CD4-positive, alpha-beta T cell treated with Interleukin-2 at 100 ng/mL for 4 hours (primary cell): ENCODE data around the gene PDE11A.
A peak's percentile ranks its signal among the peaks of the same experiment; 100 is the strongest.

Experiments
- DNase-seq: peaks from one replicate; pipeline ENCODE4 v3.0.0-alpha.2; 2020; ENCODE audit warnings: low spot score

The PDE11A gene

GRCh38 chr2:177923323-177923722 lies 149.3 kb downstream of the PDE11A start:
- no peak for DNase-seq

DNA sequence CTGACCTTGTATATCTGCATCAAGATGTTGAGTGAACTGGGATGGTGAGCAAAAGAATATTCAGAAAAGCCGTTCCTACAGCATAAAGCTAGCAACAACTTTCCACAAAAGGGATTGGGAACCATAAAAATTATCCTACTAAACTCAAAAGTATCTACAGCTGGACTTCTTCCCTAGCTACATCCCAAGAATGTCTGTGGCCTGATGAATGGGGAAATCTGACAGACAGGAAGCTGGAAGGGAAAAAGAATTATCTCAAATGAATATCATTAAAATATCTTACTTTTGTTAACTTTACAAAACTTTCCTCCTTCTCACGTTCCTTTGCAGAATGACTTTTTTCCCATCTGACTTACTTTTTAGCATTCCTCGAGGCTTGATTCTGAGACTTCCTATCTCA lies 150.9 kb downstream of the PDE11A start:
- no peak for DNase-seq

DNA sequence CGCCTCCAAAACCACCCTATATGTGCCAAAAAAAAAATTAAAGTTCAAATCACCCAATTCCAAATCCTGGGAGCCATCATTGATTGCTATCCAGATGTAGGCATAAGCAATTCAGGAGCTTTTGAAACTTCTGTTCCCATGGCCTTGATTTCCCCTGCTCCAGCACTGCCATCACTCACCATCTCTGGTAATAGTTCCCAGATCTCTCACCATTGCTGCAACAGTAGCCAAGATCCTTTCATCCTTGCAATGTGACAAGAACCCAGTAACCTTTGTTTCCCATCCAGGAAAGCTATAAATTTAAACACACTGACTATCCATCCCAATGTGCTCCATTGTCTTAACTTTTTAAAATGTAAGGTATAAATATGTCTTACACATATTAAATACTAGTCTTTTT lies 155.4 kb downstream of the PDE11A start:
- no peak for DNase-seq

DNA sequence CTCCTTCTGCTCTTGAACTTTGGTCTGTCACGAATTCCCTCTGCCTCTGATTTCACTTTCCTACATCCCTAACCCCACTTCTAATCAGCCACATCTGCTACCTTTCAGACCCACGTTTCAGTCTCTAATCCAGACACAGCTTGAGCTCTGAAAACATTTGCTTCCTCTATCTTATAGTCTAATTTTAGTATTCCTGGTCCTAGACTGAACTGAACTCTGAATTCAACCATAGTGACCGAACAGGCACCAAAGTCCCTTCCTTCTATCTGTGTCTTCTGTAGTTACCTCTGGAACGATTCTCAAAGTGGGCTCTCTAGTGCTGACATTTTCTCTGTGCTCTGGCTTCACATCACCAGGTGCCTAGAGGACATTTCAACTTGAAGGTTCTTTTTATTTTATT lies 156.2 kb downstream of the PDE11A start:
- no peak for DNase-seq

DNA sequence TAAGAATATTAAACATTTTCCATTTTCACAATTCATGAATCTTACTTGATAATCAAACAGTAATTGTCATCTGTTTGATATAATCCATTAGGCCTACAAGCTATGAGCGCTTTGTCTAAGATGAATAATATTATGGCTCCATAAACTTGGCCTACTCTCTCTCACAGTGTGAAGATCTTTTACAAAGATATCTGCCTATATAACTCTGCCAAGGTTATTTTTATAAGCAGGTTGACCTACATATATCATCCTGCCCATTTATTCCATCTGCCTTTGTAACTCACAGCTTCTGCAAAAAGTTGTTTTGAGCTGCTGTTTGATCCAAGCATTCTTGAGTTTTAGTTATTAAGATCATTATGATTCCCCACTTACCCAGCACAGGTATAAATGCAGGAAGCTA lies 158.3 kb downstream of the PDE11A start:
- DNase-seq: no peak

DNA sequence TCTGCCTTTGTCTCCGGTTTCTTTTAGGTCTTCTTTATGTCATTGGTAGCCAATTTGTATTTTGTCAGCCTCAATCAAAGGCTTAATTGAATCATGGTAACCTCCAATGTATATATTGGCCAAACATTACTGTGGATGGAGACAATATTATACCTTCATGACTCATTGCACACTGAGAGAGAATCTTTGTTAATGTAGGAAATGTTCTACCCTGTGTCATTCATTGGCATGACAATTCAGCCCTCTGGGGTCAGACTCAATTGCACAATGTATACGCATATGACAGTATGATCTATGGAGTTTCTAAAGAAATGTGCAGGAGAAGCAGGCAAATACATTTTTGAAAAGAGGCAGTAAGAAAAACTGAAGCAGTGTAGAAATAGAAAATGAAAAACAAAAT lies 162.6 kb downstream of the PDE11A start:
- DNase-seq: no peak

GRCh38 chr2:177908824-177909223 lies 163.8 kb downstream of the PDE11A start:
- no peak for DNase-seq

- no peak for DNase-seq
Measured at GRCh38 chr2:177908182-177908581, 164.4 kb downstream of the PDE11A start.

DNA sequence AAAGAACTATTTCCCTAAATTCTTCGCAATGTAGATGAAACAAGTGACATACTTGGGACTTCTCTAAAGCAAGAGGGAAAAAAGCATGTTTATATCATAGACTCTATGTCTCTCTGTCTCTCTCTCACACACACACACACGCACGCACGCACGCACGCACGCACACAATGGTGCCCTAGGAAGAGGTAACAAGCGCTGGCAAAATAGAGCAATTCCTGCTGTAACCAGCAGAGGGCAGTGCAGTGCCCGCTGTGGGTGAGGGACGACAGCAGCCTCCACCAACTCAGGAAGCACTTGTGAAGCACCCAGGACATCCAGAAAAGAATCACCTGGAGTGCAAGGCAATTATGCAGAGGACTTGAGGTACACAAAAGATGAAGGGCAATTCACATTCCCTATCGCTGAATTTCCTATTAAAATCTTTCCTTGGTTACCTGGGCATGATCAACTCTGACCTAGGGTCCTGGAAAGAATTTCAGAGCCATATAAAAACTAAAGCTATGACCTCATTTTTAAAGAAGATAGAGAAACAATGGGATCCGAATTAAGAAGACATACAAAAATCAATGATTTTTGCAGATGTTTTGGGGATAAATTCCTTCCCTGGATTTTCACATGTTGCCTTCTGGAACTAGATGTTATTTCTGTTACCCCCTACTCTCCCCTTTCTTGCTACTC lies 166.4 kb downstream of the PDE11A start:
- peak; percentile 53 for DNase-seq

DNA sequence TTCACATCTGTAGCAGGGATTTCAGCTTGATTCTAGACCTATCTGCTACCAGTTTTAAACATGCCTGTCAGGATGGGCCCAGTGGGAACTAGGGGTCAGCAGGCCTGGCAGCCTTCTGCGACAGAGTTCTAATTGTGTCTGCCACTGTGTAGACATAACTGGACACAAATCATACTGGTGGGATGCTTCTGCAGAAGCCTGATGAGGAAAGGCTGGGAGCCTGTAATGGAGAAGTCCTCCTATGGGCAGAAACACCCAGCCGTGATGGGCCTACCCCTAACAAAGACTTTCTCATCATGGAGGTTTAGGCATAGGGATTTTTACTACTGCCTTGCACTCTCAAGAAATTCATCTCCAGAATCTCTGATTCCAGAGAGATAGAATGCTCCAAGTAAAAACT lies 166.9 kb downstream of the PDE11A start:
- no peak for DNase-seq

DNA sequence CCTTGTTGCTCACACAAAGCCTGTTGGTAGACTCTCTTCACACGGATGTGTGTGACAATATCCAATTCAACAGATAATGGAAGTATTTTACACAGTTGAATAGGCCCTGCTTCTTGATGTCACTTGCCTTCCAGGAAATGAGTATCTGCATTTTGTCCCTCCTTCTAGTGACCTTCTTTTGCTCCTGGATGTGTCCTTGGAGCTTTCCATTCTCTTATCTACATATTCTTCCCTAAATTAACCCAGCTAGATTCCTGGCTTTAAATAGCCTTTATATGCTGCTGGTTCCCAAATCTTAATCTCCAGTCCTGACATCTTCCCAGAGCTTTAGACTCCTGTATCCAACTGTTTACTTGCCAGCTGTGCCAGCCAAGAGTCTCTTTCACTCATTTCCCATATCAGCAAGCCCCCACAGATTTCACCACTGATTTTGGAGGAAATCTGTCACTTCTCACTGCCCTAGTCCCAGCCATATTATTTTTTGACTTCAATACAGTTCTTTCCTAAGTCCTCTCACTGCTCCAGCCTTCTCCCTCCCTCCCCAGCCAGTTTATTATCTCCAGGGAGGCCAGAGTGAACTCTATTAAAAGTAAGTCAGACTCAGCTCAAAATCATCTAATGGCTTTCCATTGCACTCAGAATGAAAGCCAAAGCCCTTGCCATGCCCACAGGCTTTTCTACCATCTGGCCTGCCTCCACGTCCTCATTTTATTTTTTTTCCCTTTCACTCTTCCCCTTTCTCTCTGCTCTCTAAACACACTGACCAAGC lies 170.0 kb downstream of the PDE11A start:
- no peak for DNase-seq

DNA sequence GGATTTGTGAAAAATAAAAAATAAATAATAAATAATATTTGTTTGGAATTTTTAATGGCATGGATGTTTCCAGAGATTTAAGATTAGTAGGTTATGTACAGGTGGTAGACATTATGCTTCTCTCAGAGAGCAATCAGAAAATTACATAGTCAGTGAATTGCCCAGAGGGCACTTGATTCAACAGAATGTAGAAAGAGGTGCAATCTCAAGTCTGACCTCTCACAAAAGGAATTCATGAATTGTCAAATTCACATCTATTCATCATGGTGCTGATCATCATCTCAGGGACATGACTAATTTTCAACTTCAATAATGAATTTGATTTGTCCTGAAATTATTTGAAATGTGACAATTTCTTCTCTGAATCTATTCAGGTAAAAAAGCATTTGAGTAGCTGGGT lies 172.5 kb downstream of the PDE11A start:
- DNase-seq: no peak

DNA sequence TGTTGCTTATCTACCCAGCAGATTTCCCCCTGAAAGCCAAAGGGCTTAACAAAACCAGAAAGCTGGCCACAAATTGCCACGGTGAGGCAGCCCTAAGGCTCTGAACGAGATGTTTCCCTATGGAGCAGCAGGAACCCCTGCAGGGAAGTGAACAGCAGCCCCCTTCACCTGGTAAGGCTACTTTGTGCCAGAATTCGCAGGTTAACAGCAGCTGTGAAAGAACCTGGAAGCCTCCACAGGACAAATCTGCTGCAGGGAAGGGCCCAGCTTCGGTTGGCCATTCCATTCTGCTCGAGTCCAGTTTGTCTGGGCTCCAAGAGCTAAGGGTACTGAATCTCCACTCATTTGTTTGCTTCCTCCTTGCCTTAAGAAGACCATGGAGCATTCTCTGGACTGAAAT lies 175.3 kb downstream of the PDE11A start:
- DNase-seq: no peak

DNA sequence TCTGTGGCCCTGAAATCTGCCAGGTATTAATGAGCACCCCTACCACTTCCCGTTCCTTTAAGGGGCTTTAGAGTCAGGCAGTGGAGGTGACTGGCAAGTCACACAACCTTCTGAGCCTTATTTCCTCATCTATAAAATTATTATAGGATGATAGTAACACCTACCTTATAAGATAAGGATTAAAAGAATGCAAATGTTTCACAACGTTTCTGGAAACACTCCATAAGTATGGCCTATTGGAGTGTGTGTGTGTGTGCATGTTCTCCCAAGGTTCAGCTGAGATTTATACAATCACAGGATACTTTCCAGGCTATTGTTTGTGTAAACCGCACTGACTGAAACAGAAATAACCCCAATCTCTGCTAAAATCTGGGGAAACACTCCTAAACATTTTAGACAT lies 176.0 kb downstream of the PDE11A start:
- DNase-seq: no peak

DNA sequence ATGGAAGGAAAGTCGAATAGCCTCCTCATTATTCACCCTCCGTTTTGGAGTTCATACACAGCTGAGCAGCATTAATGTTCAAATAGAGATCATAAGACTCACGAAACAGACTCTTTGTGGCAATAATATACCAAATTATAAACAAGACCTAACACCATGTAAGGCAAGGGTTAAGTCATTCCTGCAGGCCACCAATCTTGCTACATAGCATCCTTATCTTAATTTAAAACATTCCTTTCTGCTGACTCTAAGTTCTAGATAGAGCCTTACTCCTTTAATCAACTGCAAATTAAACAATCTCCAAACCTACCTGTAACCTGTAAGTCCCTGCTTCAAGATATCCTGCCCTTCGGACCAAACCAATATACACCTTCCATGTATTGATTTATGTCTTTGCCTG lies 178.0 kb downstream of the PDE11A start:
- DNase-seq: no peak

GRCh38 chr2:177893880-177894279 lies 178.7 kb downstream of the PDE11A start:
- no peak for DNase-seq

GRCh38 chr2:177891533-177891932 lies 181.0 kb downstream of the PDE11A start:
- no peak for DNase-seq

DNA sequence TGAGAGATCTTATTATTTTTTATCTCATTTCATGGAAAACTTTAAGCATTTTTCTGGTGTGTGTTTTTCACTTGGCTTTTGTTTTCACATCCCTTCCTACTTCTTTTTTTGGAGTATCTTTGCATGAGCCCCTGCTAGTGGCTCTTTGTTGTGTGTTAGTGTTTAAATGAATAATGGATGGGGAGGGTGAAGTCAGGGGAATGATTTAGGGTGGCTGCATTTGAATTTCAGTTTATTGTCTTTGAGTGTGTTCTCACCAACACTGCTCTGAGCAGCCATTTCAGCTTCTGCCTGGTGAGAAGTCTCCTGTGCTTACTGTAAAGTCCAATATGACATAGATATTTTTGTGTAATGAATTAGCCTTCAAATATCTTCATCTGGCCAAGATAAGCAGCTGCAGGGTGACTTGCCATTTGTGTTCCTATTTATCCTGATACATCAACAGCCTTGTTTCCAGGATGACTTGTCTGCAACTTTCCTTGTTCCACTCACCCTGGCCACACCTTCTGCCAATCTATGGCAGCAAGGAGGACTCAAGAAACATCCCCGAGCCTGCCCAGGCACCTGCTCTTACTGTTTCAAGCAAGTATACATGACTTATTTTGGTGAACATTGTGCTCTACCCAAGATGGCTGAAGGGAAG lies 182.6 kb downstream of the PDE11A start:
- no peak for DNase-seq

DNA sequence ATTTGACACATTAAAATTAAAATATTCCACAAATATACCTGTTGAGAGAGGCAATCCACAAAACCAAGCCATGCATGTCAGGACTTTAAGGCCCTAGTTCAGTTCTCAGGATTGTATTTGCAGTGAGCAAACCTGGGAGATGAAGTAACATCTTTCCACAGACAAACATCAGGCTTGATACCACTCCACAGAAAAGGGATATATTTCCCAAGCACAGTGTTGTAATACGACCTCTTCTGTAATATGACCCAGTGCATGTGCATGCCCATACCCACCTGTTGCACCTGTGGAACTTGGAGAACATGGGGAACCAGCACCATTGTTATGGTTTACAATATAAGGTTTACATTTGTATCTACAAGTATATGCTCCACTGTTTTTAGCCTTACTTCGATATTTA lies 184.0 kb downstream of the PDE11A start:
- no peak for DNase-seq

DNA sequence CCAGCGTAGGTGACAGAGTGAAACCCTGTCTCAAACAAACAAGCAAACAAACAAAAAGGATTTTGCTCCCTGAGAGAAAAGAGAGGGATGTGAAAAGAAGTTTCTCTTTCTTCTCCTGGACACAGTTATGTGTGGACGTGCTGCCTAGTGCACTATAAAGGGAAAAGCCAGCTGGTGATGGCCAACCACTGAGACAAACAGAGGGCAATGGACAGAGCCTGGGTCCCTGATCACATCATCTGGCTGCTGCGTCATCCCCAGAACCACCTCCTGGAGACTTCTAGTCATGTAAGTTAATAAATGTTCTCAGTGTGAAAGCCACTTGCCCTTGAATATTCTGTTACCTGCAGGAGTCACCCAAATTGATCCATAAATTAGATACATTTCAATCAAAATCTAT lies 184.9 kb downstream of the PDE11A start:
- DNase-seq: no peak

DNA sequence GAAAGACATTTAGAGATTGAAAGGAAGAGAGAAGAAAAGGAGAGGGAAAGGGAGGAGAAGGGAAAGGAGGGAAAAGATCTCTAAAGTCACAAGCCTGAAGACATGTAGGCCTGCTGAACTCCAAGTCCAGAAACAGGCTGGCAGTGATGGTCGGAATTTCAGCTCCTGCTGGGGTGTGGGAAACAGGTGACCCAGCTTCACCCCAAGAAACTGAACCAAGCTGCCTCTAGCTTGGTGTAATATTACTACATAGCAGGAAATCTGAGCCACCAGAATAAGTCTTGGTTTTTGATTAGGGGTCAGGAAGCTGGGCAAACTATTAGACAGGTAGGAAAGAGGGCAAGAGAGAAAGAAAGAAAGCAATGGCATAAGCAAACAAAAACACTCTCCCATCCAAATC lies 185.8 kb downstream of the PDE11A start:
- DNase-seq: no peak

- no peak for DNase-seq
Measured at GRCh38 chr2:177885828-177886466, 186.6 kb downstream of the PDE11A start.

- no peak for DNase-seq
Measured at GRCh38 chr2:177883177-177883576, 189.4 kb downstream of the PDE11A start.
